Astrocyte (in vitro differentiated cells and primary cell): ENCODE data around the gene FIGN.

Experiments
- EZH2 ChIP-seq: IDR thresholded peaks from 2 replicates; pipeline ENCODE4 v1.6.1; 2012; ENCODE audit warnings: mild to moderate bottlenecking, low read length, inconsistent platforms; ENCODE audit not compliant: insufficient read depth
- TF ChIP-seq, protein P1 (sequence below): IDR thresholded peaks from 2 replicates; pipeline ENCODE4 v1.5.1; 2011; ENCODE audit warnings: low read depth, mild to moderate bottlenecking, inconsistent platforms, low read length, moderate library complexity; ENCODE audit not compliant: insufficient read depth

DNA sequence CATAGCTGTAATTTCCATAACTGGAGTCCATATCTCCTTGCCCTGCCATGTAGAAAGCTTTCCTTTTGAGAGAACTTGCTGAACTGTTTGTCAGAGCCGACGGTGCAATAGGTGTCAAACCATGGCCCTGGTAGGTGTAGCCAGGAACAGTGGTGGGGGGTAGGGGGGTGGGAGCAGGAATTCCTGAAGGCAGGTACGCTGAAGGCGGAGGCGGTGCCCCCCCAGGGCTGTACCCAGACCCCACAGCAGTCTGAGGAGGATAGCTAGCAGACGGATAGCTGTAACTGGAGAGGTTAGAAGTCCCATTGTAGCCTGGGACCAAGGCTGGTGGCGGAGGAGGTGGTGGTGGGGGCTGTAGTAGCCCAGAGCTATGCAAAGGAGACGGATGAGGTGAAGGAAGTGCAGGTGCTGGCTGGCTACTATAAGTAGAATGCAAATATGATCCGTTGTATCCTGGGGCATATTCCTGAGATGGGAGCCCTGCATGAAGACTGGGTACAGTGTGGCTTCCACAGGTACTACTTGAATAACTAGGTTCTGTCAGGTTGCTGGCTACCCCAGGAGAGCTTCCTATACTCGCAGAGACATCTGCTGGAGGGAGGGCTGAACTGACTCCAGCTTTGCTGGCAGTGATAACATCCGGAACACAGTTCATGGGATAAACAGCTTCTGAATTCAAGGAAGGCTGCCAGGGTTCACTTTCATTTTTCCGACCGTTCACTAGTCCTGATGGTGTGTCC, 124.8 kb downstream of the FIGN start:
- TF ChIP-seq, protein P1, sequence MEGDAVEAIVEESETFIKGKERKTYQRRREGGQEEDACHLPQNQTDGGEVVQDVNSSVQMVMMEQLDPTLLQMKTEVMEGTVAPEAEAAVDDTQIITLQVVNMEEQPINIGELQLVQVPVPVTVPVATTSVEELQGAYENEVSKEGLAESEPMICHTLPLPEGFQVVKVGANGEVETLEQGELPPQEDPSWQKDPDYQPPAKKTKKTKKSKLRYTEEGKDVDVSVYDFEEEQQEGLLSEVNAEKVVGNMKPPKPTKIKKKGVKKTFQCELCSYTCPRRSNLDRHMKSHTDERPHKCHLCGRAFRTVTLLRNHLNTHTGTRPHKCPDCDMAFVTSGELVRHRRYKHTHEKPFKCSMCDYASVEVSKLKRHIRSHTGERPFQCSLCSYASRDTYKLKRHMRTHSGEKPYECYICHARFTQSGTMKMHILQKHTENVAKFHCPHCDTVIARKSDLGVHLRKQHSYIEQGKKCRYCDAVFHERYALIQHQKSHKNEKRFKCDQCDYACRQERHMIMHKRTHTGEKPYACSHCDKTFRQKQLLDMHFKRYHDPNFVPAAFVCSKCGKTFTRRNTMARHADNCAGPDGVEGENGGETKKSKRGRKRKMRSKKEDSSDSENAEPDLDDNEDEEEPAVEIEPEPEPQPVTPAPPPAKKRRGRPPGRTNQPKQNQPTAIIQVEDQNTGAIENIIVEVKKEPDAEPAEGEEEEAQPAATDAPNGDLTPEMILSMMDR = no peak
- no peak for TF ChIP-seq EZH2
